T-helper 1 cell (primary cell): Measurements from ENCODE around the gene ALG9.

Experiments
- DNase-seq, 5 donors: peaks; one replicate each; pipeline ENCODE4 v3.0.0-alpha.2; 2012 to 2020

Gene ALG9

GRCh38 chr11:111834432-111835163 lies 36.8 kb downstream of the ALG9 start:
- no peak for DNase-seq

GRCh38 chr11:111833524-111833923 lies 37.9 kb downstream of the ALG9 start:
- DNase-seq, result no peak

GRCh38 chr11:111829185-111829968 lies 42.0 kb downstream of the ALG9 start:
- DNase-seq, result no peak

- no peak for DNase-seq
Measured at GRCh38 chr11:111826322-111826950, 44.9 kb downstream of the ALG9 start.

GRCh38 chr11:111823629-111824028 lies 47.8 kb downstream of the ALG9 start:
- DNase-seq, result no peak

GRCh38 chr11:111823131-111823530 lies 48.2 kb downstream of the ALG9 start:
- no peak for DNase-seq

- no peak for DNase-seq
Measured at GRCh38 chr11:111819829-111820237, 51.5 kb downstream of the ALG9 start.

GRCh38 chr11:111819161-111819828 lies 52.1 kb downstream of the ALG9 start:
- DNase-seq, result no peak

GRCh38 chr11:111815489-111815888 lies 55.9 kb downstream of the ALG9 start:
- DNase-seq, result no peak

- DNase-seq, result no peak
Measured at GRCh38 chr11:111814557-111815320, 56.6 kb downstream of the ALG9 start.

- DNase-seq, result no peak
Measured at GRCh38 chr11:111814106-111814505, 57.3 kb downstream of the ALG9 start.

- no peak for DNase-seq
Measured at GRCh38 chr11:111812211-111812610, 59.2 kb downstream of the ALG9 start.

- DNase-seq, result no peak
Measured at GRCh38 chr11:111811445-111811844, 59.9 kb downstream of the ALG9 start.

GRCh38 chr11:111808834-111809233 lies 62.5 kb downstream of the ALG9 start:
- no peak for DNase-seq

- DNase-seq, result no peak
Measured at GRCh38 chr11:111808063-111808588, 63.3 kb downstream of the ALG9 start.

GRCh38 chr11:111807076-111807475 lies 64.3 kb downstream of the ALG9 start:
- no peak for DNase-seq

GRCh38 chr11:111801135-111801534 lies 70.2 kb downstream of the ALG9 start:
- DNase-seq, result no peak

GRCh38 chr11:111798279-111798678 lies 73.1 kb downstream of the ALG9 start:
- no peak for DNase-seq

GRCh38 chr11:111797145-111797581 lies 74.2 kb downstream of the ALG9 start:
- no peak for DNase-seq

- DNase-seq, result no peak
Measured at GRCh38 chr11:111796696-111797095, 74.7 kb downstream of the ALG9 start.

GRCh38 chr11:111795334-111795985 lies 75.9 kb downstream of the ALG9 start:
- no peak for DNase-seq
